DND-41 (cell line): ENCODE results near the gene CAPZA1.

Source experiments
- ATAC-seq: fragments of 200-7000 bp; cut with Tn5 transposase; 3 replicates; pipeline ENCODE4 v1.9.1; 2021; ENCODE audit warnings: low read depth; ENCODE audit not compliant: insufficient read depth
- DNase-seq: peaks from one replicate; pipeline ENCODE4 v3.0.0-alpha.2; 2020
- H2AFZ ChIP-seq: 2 replicates; pipeline ENCODE4 v1.6.0; 2012; ENCODE audit warnings: low read depth, low read length
- H3K27ac ChIP-seq: 2 replicates; pipeline ENCODE4 v1.5.1; 2012; ENCODE audit warnings: low read length, inconsistent platforms
- H3K27me3 ChIP-seq: fragments of 200-600 bp; sonication (generic); 2 replicates; pipeline ENCODE4 v1.6.0; 2012; ENCODE audit warnings: low read length, mild to moderate bottlenecking, inconsistent platforms; ENCODE audit not compliant: insufficient read depth, poor library complexity
- H3K36me3 ChIP-seq: 2 replicates; pipeline ENCODE4 v1.5.1; 2012; ENCODE audit warnings: low read length, inconsistent platforms; ENCODE audit not compliant: insufficient read depth
- H3K4me1 ChIP-seq: 2 replicates; pipeline ENCODE4 v1.5.1; 2012; ENCODE audit warnings: mild to moderate bottlenecking, low read length; ENCODE audit not compliant: insufficient read depth
- H3K4me2 ChIP-seq: 2 replicates; pipeline ENCODE4 v1.6.0; 2012; ENCODE audit warnings: mild to moderate bottlenecking, moderate library complexity, low read length, inconsistent platforms; ENCODE audit not compliant: insufficient read depth
- H3K4me3 ChIP-seq, 2 experiments: fragments of 200-600 bp in 1 of 2; shearing (Covaris generic) in 1 of 2; 2 replicates each; pipeline ENCODE4 v1.5.1; 2012 to 2016; ENCODE audit warnings: inconsistent platforms in 2 of 2, low read length in 2 of 2, mild to moderate bottlenecking in 2 of 2, low read depth in 1 of 2, moderate library complexity in 1 of 2
- H3K79me2 ChIP-seq: 2 replicates; pipeline ENCODE4 v1.6.0; 2012; ENCODE audit warnings: low read length, inconsistent platforms; ENCODE audit not compliant: insufficient read depth
- H3K9ac ChIP-seq: 2 replicates; pipeline ENCODE4 v1.6.0; 2012; ENCODE audit warnings: low read depth, mild to moderate bottlenecking, inconsistent platforms, low read length, moderate library complexity
- H3K9me3 ChIP-seq: 2 replicates; pipeline ENCODE4 v1.5.1; 2012; ENCODE audit warnings: low read length, moderate library complexity, mild to moderate bottlenecking, inconsistent platforms; ENCODE audit not compliant: insufficient read depth, severe bottlenecking
- H4K20me1 ChIP-seq: 2 replicates; pipeline ENCODE4 v1.6.0; 2012; ENCODE audit warnings: low read length; ENCODE audit not compliant: insufficient read depth
- EZH2 ChIP-seq: IDR thresholded peaks from 3 replicates; pipeline ENCODE4 v1.6.1; 2012; ENCODE audit warnings: borderline replicate concordance, low read depth, mild to moderate bottlenecking, moderate library complexity, low read length, inconsistent platforms; ENCODE audit not compliant: severe bottlenecking
- TF ChIP-seq, protein P1 (sequence below): IDR thresholded peaks from 2 replicates; pipeline ENCODE4 v1.5.1; 2012; ENCODE audit warnings: borderline replicate concordance, low read length, moderate library complexity, mild to moderate bottlenecking; ENCODE audit not compliant: poor library complexity, severe bottlenecking; ENCODE audit errors: extremely low read depth

Gene CAPZA1

DNA sequence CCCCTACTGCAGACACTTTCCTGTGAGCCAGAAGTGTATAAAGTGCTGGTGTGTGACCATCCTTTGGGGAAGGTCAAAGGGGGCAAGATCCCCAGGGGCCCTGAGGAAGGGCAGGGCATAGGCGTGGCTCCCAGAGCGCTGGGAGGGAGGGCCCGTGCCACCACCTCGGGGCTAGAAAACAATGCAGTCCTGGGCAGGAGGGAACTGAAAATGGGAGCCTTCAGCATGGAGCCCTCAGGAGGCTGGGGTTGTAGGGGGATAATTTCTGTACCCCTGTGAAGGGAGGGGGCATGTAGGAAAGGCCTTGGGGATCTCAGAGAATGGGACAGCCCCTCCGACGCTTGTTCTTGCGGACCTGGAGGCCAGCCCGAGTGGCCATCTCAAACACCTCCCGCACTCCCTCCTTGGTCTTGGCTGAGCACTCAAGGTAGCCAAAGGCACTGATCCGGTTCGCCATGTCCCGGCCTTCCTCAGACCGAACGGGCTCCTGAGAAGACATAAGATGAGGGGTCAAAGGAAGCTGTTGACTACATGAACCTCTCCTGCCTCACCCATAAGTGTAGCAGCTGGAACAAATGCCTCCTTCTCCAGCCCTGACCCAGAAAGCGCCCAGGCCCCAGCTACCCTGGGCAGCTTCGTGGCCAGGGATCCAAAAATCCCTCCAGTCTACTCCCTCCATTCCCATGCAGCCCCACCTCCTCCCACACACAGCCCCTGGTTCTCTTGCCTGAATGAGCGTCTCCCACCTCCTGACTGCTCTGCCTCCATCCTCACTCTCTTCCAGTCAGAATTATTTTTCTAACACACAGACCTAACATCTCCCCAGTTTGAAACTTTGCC, 81.8 kb downstream of the CAPZA1 start:
- peaks cover 55% of the 10 kb centered on the region for H3K36me3 ChIP-seq
- no peak overlapping the region for H3K4me2 ChIP-seq
- no peak for ATAC-seq

DNA sequence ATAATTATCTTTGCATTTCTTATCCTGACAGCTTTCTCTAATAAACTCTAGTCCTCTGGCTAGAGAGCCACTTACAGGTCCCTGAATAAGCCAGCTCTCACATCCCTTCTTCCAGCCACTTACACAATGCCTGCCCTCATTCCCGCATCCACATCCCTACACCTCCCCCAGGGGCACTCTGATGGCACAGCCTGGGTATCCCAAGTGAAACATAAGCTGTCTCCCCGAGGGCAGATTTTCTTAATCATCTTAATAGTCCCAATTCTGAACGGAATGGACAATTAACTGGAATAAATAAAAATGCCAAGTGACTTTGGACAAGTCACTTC, 82.4 kb downstream of the CAPZA1 start:
- peaks cover 48% of the 10 kb centered on the region for H3K4me1 ChIP-seq
- no peak overlapping the region for H3K27ac ChIP-seq

More for the DNA sequence above, 81.8 kb downstream of the CAPZA1 start:
- Histone ChIP-seq H3K4me3 (no peak overlapping the region), H3K4me1 (peaks cover 44% of the 10 kb centered on the region), H3K79me2 (peaks cover 11% of the 10 kb centered on the region), H2AFZ (no peak overlapping the region), H3K27ac (peak overlapping the region; percentile 48), H3K9me3 (no peaks in the 10 kb centered on the region), H3K9ac (no peak overlapping the region), H3K27me3 (no peaks in the 10 kb centered on the region), H4K20me1 (no peaks in the 10 kb centered on the region)
- TF ChIP-seq, protein P1, sequence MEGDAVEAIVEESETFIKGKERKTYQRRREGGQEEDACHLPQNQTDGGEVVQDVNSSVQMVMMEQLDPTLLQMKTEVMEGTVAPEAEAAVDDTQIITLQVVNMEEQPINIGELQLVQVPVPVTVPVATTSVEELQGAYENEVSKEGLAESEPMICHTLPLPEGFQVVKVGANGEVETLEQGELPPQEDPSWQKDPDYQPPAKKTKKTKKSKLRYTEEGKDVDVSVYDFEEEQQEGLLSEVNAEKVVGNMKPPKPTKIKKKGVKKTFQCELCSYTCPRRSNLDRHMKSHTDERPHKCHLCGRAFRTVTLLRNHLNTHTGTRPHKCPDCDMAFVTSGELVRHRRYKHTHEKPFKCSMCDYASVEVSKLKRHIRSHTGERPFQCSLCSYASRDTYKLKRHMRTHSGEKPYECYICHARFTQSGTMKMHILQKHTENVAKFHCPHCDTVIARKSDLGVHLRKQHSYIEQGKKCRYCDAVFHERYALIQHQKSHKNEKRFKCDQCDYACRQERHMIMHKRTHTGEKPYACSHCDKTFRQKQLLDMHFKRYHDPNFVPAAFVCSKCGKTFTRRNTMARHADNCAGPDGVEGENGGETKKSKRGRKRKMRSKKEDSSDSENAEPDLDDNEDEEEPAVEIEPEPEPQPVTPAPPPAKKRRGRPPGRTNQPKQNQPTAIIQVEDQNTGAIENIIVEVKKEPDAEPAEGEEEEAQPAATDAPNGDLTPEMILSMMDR: no peak
- no peak for TF ChIP-seq EZH2
- no peak for DNase-seq

DNA sequence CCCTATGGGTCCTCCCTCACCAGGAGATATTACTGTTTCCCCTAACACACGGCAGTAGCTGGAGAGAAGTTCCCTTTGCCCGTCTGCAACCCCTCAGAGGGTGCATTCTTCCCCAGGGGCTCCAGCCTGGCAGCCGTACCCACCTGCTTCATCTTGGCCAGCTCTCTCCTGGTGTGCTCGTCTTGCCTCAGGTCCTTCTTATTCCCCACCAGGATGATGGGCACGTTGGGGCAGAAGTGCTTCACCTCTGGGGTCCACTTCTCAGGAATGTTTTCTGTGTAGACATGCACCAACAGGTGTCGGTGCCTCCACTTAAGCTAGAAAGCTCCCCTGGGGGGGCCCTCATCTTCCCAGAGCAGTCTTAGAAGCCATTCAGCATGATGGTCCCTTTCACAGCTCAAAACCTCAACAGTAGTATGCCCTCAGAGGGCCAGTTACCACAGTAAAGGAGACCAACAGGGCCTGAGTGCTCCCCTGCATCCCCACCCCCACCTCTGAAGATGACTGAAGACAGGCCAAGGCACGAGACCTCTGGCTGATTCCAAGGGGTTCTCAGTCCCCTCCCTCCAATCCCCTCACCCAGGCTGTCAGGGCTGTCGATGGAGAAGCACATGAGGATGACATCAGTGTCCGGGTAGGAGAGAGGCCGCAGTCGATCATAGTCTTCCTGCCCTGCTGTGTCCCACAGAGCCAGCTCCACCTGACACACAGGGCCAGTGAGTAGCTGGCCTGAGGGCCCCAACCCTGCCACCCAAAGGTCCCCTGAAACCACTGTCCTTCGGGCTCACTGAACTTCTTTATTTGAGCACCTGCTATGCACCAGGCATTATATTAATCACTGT, 83.0 kb downstream of the CAPZA1 start:
- no peaks in the 10 kb centered on the region for H3K9me3 ChIP-seq
- peaks cover 51% of the 10 kb centered on the region for H3K4me1 ChIP-seq
- DNase-seq: no peak
- TF ChIP-seq EZH2: no peak
- TF ChIP-seq, protein P1: no peak
- ATAC-seq: no peak
- no peaks in the 10 kb centered on the region for H3K27me3 ChIP-seq
- H3K27ac ChIP-seq: peak overlapping the region; percentile 2; the same call in 1 of the 2 replicates
- H3K4me3 ChIP-seq: no peak overlapping the region
- H4K20me1 ChIP-seq: no peaks in the 10 kb centered on the region
- H3K79me2 ChIP-seq: peaks cover 11% of the 10 kb centered on the region
- H3K36me3 ChIP-seq: peaks cover 46% of the 10 kb centered on the region
- no peak overlapping the region for H2AFZ ChIP-seq
- H3K4me2 ChIP-seq: no peak overlapping the region
- H3K9ac ChIP-seq: no peak overlapping the region

More for the DNA sequence above, 82.4 kb downstream of the CAPZA1 start:
- no peaks in the 10 kb centered on the region for H3K9me3 ChIP-seq
- no peaks in the 10 kb centered on the region for H4K20me1 ChIP-seq
- TF ChIP-seq EZH2: no peak
- TF ChIP-seq, protein P1: no peak
- DNase-seq (no peak), ATAC-seq (no peak)
- H3K4me3 ChIP-seq: no peak overlapping the region
- H3K4me2 ChIP-seq: no peak overlapping the region
- peaks cover 11% of the 10 kb centered on the region for H3K79me2 ChIP-seq
- H2AFZ ChIP-seq: no peak overlapping the region
- no peaks in the 10 kb centered on the region for H3K27me3 ChIP-seq
- no peak overlapping the region for H3K9ac ChIP-seq
- peaks cover 49% of the 10 kb centered on the region for H3K36me3 ChIP-seq
